GM12875 (cell line): Measurements from ENCODE around the gene PIM2.

Experiments
- H3K4me3 ChIP-seq: one replicate; pipeline ENCODE4 v1.5.1; 2011; ENCODE audit warnings: low read depth, low read length, control low read depth
- CTCF ChIP-seq: IDR thresholded peaks from 2 replicates; pipeline ENCODE4 v1.5.1; 2011; ENCODE audit warnings: low read depth, mild to moderate bottlenecking, control low read depth, inconsistent platforms, low read length, moderate library complexity, borderline replicate concordance; ENCODE audit not compliant: insufficient read depth

PIM2 gene

GRCh38 chrX:48897157-48897624 is 21.6 kb downstream of the PIM2 start:
- no peak for TF ChIP-seq CTCF
- H3K4me3 ChIP-seq: peak overlapping the region; percentile 72

DNA sequence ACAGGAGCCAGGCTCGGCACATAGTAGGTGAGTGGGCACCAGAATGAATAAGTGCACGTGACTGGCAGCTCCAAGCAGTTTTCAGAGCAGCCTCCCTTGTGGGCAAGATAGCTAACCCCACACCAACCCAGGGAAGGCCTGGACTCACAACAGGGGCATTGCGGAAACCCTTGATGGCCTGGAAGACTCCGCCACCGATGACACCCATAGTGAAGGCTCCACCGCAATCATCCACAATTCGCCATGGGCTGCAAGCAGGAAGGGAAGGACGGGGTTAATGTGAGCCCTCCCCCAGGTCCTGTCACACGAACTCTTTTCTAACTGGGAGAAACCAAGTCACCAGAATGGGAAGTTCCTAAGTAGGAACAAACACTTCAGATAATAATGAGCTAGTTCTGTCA is 22.2 kb downstream of the PIM2 start:
- no peak for TF ChIP-seq CTCF
- peak overlapping the region; percentile 72 for H3K4me3 ChIP-seq

DNA sequence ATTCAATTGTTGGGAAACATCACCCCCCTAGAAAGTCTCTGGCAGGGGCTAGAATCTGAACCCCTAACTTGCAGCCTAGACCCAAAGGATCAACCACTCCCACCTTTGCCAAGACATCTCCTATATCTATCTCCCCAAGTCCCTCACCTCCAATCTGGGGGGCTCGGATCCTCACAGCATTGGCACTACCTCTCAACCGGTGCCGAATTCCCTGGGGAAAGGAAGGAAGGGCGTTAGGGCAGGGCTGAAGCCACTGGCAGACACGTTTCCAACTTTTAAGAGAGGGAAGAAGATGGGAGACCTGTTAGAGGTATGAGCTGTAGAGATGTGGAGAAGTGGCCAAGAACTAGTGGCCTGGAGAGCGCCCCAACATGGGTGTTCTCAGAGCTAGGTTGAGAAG is 23.9 kb downstream of the PIM2 start:
- no peak for TF ChIP-seq CTCF
- no peak overlapping the region for H3K4me3 ChIP-seq

DNA sequence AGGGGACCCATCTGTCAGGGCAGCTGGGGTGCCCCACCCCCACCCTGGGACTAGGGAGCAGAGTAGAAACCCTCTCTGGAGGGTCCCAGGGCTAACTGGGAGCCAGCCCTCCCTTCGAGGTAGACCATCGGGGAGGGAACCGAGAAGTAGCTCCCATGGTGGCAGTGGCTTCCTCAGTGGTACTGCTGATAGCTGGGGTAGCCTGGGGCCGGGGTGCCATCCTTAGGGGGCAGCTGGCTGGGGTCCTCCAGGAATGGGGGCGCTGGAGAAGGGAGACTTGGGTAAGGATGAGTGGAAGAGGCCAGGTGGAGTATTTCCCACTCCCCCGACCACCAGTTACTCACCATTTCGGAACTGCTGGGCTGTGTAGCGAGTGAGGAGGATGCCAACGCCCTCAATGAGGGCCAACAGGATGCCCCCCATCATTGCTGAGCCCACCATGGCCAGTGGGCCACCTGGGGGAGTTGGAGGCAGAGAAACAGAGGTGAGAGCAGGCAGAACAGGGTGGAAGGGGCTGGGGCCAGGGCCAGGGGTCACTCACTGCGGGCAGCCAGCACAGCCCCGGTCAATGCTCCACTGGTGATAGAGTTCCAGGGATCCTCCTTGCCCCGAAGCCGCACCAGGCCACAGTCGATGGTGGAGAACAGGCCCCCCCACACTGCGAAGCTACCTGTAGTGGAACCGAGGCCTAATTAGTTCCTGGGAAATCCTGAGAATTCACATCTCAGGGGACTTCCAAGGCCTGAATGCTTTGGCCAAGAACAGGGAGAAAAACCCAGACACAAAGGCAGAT is 25.1 kb downstream of the PIM2 start:
- TF ChIP-seq CTCF: no peak
- H3K4me3 ChIP-seq: no peak overlapping the region

DNA sequence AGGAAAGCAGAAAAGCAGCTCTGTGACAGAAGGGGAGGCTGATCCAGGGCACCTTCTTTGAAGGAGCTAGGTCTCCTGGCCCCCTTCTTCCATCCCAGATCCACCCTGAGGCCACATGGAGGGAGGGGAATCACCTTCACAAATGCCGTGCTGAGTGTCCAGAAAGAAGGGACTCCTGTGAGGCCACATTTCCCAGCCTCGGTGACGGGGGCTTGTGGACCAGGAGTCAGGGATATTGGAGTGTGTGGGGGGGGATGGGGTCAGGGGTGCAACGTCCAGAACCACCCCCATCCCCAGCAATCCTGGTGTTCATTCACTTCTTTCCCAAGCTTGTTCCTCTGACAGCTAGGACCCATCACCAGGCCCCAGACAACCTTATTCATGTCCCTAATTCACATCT is 25.9 kb downstream of the PIM2 start:
- no peak overlapping the region for H3K4me3 ChIP-seq
- TF ChIP-seq CTCF: no peak

GRCh38 chrX:48891402-48892288 is 27.2 kb downstream of the PIM2 start:
- peak overlapping the region; percentile 47 for H3K4me3 ChIP-seq
- peak; percentile 50; the same call in 1 of the 2 replicates for TF ChIP-seq CTCF
